HG03045 (cell line): ENCODE measurements around the gene COX14.
"Not testable (repeated sequence)": the region's sequence is repeated elsewhere in the genome, so short reads cannot be mapped to it uniquely, and the experiment has no call there.

ENCODE experiments used
- ATAC-seq: cut with Tn5 transposase; IDR thresholded peaks from one replicate; pipeline ENCODE4 v1.9.1; 2021; ENCODE audit warnings: mild to moderate bottlenecking, moderate library complexity; ENCODE audit not compliant: unreplicated experiment

COX14 gene

DNA sequence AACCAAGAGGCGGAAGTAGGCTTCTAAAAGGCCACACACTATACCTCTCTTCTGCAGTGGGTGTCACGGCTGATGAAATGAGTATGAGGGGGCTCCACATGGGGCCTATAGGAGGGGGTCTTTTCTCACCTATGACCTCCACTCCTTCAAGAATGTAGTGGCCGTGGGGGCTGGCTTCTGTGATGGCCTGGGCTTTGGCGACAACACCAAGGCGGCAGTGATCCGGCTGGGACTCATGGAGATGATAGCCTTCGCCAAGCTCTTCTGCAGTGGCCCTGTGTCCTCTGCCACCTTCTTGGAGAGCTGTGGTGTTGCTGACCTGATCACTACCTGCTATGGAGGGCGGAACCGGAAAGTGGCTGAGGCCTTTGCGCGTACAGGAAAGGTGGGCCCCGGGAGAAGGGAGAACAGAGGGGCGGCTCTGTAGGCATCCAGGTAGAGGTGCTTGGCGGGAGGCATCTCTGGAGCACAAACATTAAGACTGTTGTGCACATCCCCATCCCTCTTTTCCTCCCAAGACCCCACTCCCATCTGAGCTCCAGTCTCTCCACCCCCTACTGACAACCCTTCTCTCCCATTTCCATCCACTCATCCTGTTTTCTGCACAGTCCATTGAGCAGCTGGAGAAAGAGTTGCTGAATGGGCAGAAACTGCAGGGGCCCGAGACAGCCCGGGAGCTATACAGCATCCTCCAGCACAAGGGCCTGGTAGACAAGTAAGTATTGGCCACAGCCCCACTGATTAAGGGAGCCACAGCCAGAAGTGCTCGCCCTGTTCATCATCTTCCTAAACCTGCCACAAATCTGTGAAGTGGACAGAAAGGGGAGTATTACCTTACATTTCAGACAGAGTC lies 4.4 kb upstream of the COX14 start:
- no peak for ATAC-seq

DNA sequence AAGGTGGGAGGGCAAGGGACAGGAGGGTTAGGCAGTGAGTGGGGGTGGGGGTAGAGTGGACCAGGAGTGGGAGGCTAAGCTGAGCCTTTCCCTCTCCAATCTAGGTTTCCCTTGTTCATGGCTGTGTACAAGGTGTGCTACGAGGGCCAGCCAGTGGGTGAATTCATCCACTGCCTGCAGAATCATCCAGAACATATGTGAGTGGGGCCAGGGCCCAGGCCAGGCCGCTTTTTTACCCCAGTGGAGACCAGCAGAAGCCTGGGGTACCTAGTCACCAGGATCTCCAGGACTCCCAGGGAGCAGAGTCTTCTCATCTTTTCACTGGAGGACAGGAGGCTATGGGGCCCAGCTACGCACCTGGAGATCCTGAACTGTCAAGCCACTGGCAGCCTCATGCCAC lies 2.7 kb upstream of the COX14 start:
- no peak for ATAC-seq

DNA sequence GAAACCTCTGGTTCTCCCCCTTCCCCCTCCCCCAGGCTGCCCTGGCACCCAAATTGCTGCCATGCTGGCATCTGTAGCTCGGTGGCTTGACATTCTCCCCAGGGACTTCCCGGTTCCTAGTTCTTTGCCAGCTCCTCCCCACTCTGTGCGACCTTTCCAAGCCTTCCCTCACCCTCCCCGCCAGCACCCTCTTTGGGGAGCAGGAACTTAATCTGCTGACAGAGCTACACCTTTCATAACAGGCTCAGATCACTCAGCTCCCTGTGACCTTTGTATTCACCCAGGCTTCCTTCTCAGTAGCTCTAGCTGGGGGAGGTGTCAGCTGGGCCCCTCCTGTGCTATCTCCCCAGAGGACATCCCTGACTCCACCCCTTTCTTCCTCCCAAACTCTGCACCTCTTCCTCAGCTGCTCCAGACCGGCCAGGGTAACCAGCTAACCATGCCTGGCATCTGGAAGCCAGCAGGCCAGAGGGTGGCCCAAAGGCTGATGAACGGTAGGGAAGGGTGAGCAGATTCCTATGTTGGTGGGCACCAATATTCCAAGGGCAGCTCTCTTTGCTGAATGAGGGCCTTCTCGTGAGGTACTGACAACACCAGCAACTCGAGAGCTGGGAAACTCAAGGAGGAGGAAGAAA lies 1.8 kb upstream of the COX14 start:
- ATAC-seq: no peak

DNA sequence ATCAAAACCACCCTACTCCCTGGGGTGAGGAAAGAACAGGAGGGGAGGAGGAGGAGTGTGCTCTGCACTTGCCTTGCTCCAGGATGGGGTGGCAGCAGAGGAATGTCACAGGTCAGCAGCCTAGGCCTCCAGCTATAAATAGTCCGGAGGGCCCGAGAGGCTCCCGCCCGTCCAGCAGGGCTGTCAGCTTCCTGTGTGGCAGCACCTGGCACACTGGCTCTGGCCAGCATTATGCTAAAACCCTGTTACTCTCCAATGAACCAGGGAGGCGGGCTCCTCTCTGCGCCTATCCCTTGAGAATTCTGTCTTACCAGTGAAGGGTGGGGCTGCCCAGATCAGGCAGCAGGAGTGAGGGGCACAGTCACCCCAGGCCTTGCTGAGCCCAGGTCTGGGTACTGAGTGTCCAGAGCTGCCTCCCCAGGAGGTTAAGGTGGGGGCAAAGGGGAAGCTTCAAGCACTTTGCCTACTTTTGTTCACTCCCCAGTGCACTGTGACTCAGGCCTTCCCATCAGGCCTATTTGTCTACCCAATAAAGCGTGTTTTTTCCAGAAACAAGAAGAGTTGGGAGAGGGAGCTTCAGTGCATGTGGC lies 1.2 kb upstream of the COX14 start:
- no peak for ATAC-seq

DNA sequence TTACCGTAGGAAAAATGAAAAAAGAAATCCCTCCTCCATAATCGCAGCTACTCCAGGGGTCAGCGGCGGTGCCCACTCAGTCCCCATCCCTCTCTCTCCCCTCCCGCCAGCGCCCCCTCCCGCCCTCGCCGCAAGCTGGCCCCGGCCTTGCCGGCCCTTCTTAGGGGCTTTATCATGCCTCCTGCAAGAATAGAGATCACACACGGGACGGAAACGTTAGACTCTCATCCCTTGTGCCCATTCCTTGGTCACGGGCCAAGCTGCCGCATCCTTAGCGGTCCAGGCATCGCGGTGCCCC lies 692 bp upstream of the COX14 start:
- peak; percentile 5 for ATAC-seq

DNA sequence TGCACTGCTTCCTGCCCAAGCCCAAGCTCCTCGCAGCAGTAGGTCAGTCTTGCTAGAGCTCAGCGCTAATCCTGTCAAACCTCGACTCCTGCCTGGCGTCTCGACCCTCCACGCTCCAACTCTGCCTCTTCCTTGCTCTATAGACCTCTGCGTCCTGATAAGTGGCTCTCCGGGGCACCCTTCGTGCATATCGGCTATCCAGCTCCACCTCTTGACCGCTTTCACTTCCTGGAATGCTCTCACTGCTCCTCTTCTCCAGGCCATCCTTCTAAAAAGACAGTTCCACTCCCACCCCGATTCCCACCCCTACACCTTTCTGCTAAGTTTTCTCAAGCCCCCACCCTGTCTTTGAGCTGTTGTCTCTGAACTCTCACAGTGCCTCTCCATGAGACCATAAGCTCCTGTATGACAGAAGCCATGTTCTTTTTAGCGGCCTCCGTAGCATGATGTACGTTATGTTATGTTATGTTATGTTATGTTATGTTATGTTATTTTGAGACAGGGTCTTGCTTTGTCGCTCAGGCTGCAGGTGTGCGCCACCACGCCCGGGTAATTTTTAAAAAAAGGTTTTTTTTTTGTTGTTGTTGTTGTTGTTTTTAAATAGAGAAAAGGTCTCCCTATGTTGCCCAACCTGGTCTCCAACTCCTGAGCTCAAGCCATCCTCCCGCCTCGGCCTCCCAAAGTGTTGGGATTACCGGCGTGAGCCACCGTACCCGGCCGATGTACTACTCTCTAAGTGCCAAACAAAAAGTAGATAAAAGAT lies 601 bp downstream of the COX14 start:
- no peak for ATAC-seq

DNA sequence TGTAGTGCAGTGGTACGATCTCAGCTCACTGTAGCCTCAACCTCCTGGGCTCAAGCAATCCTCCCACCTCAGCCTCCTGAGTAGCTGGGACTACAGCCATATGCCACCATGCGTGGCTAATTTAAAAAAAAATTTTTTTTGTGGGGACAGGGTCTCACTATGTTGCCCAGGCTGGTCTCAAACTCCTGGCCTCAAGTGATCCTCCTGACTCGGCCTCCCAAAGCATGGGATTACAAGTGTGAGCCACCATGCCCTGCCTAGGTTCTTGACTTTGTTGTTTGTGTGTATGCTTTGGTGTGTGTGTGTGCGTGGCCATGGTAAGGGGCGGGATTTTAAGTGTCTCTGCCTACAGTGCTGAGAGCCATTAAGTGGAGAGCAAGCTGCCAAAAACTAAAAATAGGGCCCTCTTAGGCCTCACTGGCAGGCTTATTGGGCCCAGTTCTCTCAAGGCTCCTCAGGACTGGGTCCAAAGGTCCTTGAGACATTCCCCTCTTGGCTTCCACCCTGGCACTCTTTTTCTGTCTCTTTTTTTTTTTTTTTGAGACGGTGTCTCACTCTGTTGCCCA lies 5.1 kb downstream of the COX14 start:
- no peak for ATAC-seq

DNA sequence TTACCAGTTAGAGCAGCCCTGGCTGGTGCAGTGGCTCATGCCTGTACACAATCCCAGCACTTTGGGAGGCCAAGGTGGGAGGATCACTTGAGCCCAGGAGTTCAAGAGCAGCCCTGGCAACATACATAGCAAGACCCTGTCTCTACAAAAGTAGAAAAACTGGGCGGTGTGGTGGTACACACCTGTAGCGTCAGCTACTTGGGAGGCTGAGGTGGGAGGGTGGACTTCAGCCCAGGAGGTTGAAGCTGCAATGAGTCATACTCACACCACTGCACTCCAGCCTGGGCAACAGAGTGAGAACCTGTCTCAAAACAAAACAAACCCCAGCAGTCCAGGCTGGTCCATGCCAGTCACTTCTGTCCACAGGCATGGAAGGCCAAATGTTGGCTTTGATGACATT lies 7.4 kb downstream of the COX14 start:
- no peak for ATAC-seq

DNA sequence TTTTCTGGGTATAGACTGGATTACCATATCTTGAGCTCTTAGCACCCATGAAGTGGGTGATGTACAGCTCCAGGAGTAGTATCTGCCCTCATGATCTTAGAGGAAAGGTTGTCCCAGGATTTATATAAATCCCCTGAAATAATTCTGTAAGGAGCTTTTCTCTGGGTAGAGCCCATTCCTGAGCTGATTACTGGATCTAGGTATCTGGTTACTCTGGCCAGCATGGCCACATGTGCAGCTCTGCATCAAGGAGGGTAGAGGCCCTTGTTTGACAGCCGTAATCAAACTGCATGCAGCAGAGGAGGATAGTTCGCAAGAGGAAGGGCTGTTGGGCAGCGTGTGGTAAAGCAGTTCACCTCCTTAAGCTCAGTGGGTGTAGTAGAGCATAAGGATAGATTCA lies 8.5 kb downstream of the COX14 start:
- no peak for ATAC-seq

DNA sequence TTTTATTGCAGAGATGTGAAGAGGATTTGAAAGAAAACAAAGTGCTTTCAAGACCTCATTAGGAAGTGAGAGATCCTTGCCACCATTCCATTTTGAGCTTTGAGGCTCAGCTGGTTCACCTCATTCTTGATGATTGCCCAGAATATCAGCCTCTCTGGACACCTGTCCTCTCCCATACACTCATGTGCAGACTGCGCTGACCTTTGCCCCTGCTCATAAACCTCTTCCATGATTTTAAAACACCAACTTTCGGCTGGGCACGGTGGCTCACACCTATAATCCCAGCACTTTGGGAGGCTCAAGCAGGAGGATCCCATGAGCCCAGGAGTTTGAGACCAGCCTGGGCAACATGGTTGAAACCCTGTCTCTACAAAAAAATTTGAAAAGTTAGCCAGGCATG lies 8.9 kb downstream of the COX14 start:
- no peak for ATAC-seq

DNA sequence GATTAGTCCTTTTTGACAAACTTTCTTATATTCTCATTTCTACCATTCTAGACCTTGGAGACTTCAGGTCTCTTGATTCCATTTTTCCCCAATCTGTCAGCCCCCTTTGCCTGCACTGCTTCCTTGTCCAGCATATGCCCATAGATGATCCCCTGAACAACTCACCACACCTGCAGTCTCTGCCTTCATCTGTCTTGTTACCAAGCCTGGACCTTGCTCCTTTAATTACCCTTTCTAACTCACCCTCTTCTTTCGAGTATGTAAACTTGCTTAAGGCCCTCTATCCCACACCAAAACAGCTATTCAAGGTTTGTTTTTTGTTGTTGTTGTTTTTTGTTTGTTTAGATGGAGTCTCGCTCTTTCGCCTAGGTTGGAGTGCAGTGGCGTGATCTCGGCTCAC lies 9.6 kb downstream of the COX14 start:
- ATAC-seq: no peak

DNA sequence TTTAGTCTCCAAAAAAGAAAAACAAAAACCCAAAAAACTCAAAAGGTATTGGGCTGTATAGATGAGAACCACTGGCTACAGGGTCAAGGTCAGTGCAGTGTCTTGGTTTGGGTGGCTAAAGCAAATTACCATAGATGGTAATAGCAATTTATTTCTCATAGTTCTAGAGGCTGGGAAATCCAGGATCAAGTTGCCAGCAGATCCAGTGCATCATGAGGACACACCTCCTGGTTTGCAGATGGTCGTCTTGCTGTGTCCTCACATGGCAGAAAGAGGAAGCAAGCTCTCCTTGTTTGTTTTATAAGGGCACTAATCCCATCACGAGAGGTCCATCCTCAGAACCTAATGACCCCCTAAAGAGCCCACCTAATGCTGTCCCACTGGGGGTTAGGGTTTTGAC lies 11.2 kb downstream of the COX14 start:
- no peak for ATAC-seq

DNA sequence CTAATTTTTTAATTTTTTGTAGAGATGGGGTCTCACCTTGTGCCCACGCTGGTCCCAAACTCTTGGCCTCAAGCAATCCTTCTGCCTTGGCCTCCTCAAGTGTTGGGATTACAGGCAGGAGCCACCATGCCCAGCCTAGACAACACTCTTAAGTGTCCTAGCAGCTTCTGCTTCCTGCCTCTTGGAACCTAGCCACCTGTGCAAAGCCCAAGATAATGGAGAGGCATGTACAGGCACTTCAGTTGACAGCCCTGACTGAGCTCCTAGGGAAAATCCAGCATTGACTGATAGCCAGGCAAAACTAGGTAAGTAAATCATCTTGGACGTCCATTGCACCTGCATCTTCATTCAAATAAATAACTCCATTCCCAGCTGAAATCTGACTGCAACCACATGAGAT lies 15.5 kb downstream of the COX14 start:
- no peak for ATAC-seq

DNA sequence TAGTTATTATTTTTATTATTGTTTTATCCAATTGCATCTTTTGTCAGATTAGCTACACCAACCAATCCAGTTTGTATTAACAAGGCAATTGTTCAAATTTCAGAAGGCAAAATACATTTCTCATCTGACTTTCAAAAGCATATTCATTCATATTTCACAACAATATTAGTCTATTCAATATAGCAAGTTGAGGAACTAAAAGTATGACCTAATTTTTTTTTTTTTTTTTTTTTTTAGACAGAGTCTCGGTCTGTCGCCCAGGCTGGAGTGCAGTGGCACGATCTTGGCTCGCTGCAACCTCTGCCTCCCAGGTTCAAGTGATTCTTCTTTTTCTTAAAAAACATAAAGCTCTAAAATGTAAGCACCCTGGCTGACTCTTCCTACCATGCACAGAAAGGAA lies 17.3 kb downstream of the COX14 start:
- ATAC-seq: no peak

DNA sequence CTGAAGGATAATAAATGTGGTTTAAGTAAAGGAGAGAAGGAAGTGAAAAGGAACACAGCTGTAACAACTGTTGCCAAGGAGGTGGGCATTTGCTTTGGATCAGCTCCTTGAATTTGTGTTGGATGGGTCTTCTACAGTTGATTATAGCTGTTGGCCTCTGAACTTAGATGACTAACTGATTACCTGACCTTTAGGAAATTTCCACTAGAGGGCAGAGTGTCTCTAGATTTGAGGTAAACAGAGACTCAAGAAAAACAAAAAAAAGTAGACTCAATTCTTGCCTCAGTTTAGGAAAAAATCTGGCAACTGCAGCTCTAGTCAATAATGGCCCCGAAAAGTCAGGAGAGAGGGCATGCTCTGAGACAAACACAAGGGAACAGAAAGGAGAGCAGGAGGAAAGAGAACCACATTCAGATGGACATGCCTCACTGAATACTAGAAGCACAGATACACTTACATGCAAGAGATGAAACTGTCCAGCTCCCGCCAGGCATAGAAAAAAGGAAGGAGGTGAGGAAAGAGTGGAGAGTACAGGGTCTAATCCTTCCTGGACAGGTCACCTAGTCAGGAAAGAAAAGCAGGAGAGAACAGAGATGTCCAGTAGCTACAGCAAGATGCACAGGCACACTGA lies 20.6 kb downstream of the COX14 start:
- no peak for ATAC-seq

DNA sequence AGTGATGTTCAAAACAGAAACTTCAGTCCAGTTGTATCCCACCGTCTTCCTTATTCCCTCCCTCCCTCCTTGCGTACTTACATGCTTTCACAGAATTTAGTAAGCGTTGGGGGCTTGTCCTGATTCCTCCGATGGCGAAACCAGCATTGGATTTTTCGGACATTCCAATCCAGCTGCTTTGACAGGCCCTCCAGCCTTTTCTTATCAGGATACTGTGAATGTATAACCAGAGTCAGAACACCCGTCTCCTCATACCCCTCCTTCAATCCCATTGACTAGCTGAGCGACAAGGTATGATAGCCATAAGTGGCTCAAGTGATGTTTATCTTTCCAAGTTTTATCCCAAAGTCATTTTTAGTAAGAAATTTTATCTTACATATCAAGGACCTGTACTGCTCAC lies 31.0 kb downstream of the COX14 start:
- ATAC-seq: no peak

DNA sequence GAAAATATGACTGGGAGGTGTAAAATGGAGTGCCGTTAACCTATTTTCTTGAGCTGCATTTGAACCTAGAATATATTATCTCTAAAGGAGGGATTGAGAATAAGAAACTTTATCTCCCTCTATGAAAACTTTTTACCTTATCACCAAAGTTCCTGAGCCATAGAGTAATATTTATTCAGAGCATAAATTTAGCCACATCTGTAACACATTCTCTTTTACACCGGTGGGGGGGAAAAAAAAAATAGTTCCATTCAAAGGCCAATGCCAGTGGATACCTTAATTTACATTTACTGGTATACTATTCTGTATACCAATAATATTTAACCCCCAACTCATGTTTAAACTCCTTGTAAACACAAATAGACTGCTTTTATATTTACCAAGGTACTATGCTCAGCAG lies 33.4 kb downstream of the COX14 start:
- ATAC-seq: no peak

DNA sequence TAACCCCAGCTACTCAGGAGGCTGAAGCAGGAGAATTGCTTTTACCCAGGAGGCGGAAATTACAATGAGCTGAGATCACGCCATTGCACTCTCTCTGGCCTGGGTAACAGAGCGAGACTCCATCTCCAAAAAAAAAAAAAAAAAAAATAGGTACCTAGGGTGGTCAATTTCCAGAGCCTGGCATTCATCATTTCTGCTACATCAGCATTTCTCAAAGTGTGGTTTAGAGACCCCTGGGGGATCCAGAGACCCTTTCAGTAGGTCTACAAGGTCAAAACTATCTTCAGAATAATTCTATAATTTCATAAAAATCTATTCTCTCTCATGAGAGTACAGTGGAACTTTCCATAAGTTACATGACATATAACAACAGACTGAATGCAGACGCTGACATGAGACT lies 35.2 kb downstream of the COX14 start:
- ATAC-seq: no peak

DNA sequence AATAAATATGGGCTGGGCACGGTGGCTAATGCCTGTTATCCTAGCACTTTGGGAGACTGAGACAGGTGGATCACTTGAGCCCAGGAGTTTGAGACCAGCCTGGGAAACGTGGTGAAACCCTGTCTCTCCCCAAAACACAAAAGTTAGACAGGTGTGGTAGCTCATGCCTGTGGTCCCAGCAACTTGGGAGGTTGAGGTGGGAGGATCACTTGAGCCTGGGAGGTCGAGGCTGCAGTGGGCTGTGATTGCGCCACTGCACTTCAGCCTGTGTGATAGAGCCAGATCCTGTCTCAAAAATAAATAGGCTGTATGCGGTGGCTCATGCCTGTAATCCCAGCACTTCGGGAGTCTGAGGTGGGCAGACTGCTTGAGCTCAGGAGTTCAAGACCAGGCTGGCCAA lies 36.0 kb downstream of the COX14 start:
- ATAC-seq: not testable (repeated sequence)

DNA sequence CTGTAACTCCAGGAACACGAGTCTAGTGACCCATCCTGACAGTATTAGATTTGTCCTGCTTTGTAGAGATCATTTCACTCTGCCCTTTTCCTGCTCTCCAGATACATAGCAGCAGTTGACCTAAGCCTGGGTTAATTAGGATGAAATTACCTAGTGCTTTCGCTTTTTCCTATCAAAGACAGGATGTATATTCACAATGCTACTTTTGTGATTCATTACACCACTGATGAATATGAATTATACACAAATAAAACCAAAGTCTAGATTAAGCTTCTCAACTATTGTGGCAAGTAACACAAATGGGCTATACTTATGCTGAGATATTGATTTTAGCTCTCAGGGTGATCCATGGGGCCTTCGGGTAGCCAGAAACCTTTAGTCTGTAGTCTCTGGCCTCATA lies 37.3 kb downstream of the COX14 start:
- ATAC-seq: no peak
